GM19351 (cell line): ENCODE measurements around the gene F2RL3.

ENCODE experiments used
- ATAC-seq: cut with Tn5 transposase; IDR thresholded peaks from one replicate; pipeline ENCODE4 v1.9.1; 2021; ENCODE audit warnings: mild to moderate bottlenecking, moderate library complexity; ENCODE audit not compliant: unreplicated experiment

Gene F2RL3

DNA sequence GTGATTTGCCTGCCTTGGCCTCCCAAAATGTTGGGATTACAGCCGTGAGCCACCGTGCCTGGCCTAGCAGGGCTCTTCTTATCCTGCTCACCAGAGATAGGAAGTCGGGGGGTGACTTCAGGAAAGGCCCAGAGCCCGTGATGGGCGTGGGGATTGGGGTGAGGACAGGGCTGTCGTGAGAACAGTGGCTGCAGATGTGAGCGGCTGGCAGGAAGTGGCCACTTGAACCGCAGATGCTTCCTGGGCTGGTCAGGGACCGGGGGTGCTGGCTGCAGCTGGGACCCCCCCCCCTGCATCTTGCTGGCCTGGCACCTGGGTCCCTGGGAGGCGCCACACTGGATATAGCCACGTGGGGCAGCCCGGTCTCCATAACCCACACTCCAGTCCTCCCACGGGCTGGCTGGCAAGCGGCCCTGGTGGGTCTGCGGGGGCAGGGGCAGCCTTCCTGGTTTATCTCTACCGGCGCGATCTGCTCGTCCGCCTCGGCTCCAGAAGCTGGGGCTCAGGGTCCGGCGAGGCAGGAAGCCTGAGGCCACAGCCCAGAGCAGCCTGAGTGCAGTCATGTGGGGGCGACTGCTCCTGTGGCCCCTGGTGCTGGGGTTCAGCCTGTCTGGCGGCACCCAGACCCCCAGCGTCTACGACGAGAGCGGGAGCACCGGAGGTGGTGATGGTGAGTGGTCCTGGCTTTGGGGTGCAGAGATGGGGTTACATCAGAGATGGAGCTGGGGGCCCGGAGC lies at the start of gene F2RL3:
Gene F2RL3 (plus strand): TSS at position 371 of the 737 bp plus-strand sequence. CDS start 191 bp downstream, at position 562.
- ATAC-seq, result no peak

GRCh38 chr19:16841391-16841926 lies 47.3 kb upstream of the F2RL3 start:
- no peak for ATAC-seq

DNA sequence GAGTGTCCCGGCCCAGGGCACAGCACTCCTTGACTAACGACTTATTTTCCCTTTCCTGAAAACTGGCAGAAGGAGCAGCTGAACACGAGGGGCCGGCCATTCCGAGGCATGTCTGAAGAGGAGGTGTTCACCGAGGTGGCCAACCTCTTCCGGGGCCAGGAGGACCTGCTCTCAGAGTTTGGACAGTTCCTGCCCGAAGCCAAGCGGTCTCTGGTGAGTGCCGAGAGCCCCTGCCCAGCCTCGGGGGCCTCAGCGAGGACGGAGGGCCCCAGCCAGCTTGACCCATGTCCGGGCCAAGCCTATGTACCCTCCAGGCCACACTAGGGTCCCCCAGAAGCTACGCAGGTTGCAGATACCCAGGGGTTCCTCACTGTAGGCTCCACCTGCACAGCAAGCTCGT lies 41.9 kb upstream of the F2RL3 start:
- no peak for ATAC-seq

DNA sequence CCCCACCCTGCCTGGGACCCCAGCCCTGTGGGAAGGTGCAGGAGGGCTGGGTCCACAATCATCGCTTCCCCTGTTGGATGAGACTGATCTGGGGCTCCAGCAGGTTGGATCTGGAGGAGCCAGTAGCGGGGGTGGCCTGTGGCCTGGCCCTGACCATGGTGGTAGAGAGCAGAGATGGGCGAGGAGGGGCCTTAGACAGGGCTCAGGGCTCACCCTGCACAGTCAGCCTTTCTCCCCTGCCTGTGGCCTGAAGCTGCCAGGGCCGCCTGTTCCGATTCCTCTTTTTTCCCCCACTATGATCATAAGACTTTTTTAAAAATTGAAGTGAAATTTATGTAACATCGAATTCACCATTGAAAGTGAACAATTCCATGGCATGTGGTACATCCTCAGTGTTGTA lies 41.4 kb upstream of the F2RL3 start:
- no peak for ATAC-seq

DNA sequence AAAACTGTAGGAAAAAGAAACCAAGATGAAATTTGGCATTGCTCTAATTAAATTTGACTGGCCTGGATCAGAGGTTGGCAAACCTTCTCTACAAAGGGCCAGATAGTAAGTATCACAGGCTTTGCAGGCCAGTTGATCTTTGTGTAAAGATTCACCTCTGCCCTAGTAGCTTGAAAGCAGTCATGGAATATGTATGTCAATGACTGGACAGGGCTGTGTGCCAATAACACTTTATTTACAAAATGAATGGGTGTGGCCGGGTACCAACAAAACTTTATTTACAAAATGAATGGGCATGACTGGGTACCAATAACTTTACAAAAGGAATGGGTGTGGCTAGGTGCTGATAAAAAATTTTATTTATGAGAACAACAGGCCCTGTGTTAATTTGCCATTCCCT lies 39.6 kb upstream of the F2RL3 start:
- no peak for ATAC-seq

DNA sequence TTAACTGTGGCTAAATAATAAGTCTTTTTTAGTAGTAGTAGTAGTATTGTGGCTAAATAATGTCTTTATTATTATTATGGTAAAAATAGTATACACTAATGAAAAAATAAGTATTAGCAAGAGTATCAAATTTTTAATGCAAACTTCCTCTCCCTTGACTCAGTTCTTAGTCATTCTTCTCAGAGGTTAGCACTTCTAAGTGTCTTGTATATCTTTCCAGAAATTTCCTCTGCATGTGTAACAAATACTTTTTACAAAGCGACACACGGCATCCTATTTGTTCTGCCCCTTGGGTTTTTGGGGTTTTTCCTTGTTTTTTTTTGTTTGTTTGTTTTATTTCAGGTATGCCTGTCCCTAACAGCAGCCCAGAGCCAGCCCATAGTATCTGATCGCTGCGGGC lies 38.7 kb upstream of the F2RL3 start:
- no peak for ATAC-seq

DNA sequence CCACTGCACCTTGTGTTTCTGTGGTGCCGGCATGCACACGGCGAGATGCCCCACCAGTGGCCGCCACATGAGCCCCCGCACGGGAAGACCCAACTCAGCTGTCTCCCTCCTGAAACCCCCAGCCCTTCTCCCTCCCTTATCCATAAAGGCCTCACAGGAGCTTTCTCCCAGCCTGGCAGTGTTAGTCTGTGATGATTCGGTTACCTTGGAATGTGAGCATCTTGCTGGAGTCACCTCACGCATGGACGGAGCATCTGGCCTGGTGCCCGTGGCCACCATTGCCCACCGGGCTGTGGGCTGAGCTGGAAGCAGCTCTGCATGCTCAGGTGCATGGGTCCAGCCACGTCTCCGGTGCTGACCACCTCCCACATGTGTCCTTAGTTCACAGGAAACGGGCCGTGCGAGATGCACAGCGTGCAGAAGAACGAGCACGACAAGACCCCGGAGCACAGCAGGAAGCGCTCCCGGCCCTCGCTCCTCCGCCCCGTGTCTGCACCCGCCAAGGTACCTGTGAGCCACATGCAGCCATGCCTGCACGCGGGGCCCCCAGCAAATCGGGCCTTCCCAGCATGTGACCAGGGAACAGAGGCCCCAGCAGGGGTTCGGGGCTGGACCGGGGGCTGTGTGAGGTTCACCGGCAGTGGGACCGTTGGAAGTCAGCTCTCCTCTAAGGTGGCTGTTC lies 37.6 kb upstream of the F2RL3 start:
- ATAC-seq, result no peak

DNA sequence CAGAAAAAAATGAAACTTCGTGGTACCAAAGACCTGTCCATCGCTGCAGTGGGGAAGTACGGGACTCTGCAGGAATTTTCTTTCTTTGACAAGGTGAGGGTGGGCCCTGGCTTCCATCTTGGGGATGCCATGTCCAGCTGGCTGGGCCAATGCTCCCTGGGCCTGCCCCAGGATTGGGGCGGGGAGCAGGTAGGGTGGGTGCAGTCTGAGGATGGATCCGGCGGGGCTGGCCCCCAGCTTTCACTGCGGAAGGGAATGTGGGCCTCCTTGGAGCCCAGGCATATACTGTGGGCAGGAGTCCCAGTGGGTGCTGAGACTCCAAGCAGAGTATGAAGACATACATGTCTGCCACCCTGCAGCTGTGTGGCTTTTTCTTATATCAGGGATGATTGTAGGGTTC lies 35.7 kb upstream of the F2RL3 start:
- ATAC-seq, result no peak

DNA sequence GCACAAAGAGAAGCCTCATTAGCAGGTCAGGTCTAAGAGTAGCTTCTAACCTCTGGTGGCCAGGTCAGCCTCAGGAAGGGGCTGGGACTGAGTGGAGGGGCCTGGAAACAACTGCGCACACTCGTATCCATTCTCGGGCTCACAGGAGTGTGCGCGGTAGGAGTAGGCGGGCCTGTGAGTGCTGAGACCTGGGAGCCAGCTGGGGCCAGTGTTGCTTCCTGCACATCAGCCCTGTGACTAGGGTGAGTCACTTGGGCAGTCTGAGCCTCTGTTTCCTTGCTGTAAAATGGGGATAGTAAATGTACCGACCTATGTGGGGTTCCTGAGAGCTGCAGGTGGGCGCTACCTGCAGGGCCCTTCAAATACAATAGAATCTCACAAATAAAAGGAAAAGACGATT lies 32.7 kb upstream of the F2RL3 start:
- ATAC-seq, result no peak

GRCh38 chr19:16859626-16860025 lies 29.2 kb upstream of the F2RL3 start:
- no peak for ATAC-seq

- ATAC-seq, result no peak
Observed at GRCh38 chr19:16860118-16860517, 28.7 kb upstream of the F2RL3 start.

GRCh38 chr19:16861011-16861410 lies 27.8 kb upstream of the F2RL3 start:
- ATAC-seq, result no peak

GRCh38 chr19:16861834-16862233 lies 27.0 kb upstream of the F2RL3 start:
- ATAC-seq, result no peak

GRCh38 chr19:16862826-16863415 lies 25.9 kb upstream of the F2RL3 start:
- ATAC-seq, result no peak

DNA sequence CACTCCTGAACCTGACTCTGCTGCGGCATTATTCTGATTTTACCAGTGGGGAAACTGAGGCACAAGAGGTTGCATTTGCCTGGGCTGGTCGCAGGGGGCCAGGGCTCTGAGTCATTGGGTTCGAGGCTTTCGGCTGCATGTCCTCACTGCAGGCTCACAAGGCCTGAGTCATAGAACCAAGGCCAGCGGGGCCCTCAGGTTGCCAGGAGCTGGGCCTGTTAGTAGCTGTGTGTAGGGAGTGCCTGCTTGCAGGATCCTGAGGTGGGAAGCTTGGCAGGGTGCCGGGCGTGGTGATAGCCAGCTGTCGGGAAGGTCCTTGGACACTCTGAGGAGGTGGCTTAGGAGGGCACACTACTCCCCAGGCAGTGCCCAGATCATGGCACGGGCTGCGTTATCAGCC lies 21.6 kb upstream of the F2RL3 start:
- no peak for ATAC-seq

DNA sequence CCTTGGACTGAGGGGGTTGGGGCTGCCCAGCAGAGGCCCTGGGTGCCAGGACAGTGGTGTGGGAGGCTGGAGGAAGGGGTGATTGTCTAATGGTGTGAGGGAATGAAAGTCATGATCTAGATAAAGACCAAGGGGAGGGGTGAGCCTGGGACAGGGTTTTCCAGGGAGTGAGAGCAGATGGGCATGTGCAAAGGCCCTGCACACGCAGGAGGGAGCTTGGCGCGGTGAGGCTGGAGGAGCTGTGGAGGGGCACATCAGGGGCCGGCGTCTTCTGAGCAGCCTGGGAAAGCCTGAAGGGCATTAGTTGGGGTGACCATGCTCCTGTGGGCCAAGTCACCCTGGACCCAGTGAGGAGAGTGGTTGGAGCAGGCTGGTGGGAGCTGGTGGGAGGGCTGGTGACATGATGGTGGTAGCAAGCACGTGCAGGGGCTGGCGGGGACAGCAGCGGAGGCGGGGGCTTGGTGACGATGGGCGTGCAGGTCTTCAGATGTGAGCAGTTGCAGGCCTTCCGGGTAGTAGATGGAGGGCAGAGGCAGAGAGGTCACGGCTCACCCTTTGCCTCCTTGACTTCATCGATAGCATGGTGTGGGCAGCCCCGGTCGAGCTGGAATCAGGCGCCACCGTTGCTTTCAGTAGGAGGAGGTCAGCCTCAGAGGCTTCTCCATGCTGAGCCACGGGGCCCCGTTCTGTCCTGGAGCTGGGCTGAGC lies 20.2 kb upstream of the F2RL3 start:
- no peak for ATAC-seq

DNA sequence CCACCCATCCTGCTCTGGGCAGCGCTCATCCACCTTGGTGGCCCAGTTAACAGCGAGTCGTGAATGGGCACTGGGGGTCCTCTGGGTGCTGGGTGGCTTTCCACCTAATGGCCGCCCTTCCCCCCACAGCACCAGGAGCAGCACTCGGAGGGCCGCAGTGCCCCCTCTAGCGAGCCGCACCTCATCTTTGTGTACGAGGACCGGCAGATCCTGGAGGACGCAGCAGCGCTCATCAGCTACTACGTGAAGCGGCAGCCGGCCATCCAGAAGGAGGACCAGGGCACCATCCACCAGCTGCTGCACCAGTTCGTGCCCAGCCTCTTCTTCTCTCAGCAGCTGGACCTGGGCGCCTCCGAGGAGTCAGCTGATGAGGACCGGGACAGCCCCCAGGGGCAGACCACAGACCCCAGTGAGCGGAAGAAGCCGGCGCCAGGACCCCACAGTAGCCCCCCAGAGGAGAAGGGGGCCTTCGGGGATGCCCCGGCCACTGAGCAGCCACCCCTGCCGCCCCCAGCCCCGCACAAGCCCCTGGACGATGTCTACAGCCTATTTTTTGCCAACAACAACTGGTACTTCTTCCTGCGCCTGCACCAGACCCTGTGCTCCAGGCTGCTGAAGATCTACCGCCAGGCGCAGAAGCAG lies 19.3 kb upstream of the F2RL3 start:
- no peak for ATAC-seq

DNA sequence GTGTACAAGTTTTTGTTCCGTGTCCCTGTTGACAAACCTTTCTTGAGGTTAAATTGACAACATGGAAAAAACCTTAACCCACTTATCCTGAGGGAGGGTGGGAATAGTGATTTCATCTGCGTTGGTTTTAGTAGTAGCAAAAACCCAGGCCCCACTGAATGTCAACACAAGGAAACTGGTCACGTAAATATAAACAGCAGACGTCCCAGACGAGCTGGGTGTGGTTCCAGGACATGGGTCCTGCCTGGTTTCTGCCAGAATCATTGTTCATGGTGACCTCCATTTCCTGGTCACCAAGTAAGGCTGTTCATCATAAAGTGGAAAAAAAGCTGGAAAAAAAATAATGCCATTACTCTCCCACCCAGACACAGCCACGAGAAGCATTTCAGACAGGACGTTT lies 16.9 kb upstream of the F2RL3 start:
- ATAC-seq, result no peak

DNA sequence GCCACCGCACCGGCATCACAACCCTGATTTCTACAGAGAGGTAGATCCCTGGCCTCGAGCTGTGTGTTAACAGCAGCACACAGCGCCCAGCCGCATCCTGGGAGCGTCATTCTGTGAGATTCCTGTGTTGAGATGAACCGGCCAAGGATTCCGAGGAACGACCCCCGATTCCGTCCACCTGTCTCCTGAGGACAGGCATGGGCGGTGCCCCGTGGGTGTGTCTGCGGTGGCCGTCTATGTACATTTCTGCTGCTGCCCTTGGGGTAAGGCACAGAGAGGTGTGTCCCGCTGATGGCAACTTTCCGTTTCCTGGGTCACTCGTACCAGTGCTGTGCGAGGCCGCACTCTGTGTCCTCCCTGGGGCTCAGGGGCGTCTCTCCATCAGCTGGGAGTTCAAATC lies 16.1 kb upstream of the F2RL3 start:
- no peak for ATAC-seq

- ATAC-seq, result no peak
Observed at GRCh38 chr19:16873594-16873993, 15.2 kb upstream of the F2RL3 start.
